ENCODE data around the gene PDCD1. TPM values are rescaled to one million over a fixed set of nuclear protein-coding genes. Genes with fewer than 3 reads are reported as not detected.

Gene PDCD1
- total and polyA plus RNA-seq, 2 donors (not counting 1 experiment from before 2014, with no cell fraction given), result 0.28 to 1.3 TPM

DNA sequence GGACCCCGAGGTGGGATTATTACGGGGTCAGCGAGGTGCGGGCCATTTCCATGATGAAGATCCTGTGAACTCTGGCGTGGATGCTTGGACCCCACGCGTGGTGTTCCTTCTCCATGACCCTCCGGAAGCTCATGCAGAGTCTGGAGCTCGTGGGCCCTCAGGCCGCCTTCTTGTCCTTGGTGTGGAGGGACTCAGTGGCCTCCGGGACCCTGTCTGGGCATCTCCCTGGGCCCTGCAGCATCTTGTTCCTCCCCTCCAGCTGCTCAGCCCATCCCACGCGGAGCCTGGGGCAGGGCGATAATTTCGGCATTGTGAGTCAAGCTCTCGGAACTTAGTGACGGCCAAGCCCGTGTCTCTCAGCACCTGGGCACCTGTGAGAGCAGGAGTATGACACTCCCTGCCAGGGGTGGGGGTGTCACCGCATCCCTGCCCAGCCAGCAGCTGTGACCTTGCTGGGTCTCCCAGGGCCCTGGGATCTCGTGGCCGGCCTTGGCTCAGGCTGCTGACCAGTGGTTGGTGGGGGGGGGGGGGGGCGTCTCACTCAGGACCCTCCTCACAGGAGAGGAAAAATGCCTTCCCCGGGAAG is 35.5 kb upstream of the PDCD1 start:
- H3K27ac Mint-ChIP-seq, result no peak overlapping the region
- no peak overlapping the region for H3K4me2 ChIP-seq (replicated peaks; ENCODE audit: low read depth, low read length, poor library complexity, severe bottlenecking)
- no peak overlapping the region for H2AFZ ChIP-seq (ENCODE audit: insufficient read depth, low read depth, low read length, poor library complexity, severe bottlenecking)
- H3K4me3 Mint-ChIP-seq, result no peak overlapping the region
- peaks cover 0 to 14% of the 10 kb centered on the region in 2 experiments for H3K36me3 ChIP-seq (replicated peaks in 1 of 2; ENCODE audit: control extremely low read depth in 1 of 2, control insufficient read depth in 1 of 2, extremely low read depth in 1 of 2, insufficient read depth in 2 of 2, low read length in 1 of 2)
- TF ChIP-seq, protein P1, sequence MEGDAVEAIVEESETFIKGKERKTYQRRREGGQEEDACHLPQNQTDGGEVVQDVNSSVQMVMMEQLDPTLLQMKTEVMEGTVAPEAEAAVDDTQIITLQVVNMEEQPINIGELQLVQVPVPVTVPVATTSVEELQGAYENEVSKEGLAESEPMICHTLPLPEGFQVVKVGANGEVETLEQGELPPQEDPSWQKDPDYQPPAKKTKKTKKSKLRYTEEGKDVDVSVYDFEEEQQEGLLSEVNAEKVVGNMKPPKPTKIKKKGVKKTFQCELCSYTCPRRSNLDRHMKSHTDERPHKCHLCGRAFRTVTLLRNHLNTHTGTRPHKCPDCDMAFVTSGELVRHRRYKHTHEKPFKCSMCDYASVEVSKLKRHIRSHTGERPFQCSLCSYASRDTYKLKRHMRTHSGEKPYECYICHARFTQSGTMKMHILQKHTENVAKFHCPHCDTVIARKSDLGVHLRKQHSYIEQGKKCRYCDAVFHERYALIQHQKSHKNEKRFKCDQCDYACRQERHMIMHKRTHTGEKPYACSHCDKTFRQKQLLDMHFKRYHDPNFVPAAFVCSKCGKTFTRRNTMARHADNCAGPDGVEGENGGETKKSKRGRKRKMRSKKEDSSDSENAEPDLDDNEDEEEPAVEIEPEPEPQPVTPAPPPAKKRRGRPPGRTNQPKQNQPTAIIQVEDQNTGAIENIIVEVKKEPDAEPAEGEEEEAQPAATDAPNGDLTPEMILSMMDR (IDR thresholded peaks at IDR 0.05), result no peak
- no peak for TF ChIP-seq EZH2 (IDR thresholded peaks at IDR 0.05; ENCODE audit: borderline replicate concordance, insufficient read depth, low read depth, low read length, poor library complexity, severe bottlenecking)
- peaks cover 49% of the 10 kb centered on the region for H4K20me1 ChIP-seq (ENCODE audit: control insufficient read depth, insufficient read depth, low read length, poor library complexity, severe bottlenecking)
- peaks cover 59% of the 10 kb centered on the region for H3K79me2 ChIP-seq (ENCODE audit: control insufficient read depth, insufficient read depth, low read length)
- H3K4me1 Mint-ChIP-seq, result peaks cover 16% of the 10 kb centered on the region
- DNase-seq (no peak), ATAC-seq (ENCODE audit: low read depth) (no peak)
- H3K9me3 Mint-ChIP-seq (ENCODE audit: insufficient read depth), result no peaks in the 10 kb centered on the region
- intact Hi-C loops (cut with micrococcal nuclease), result no loop called here
- no peak overlapping the region for H3K27ac ChIP-seq (ENCODE audit: low read length in 2 of 2)
- 96% methylated on average over 20 of the region's 23 CpGs for WGBS (ENCODE audit: insufficient coverage)
- H3K9ac ChIP-seq (ENCODE audit: low read length), result no peak overlapping the region
- POLR2A ChIA-PET, result interaction anchor here (0.6 kb wide), 1 partner anchor 15 kb away, joined by 3 read pairs; no protein-coding TSS in a partner anchor
- H3K4me3 ChIP-seq (ENCODE audit: control extremely low read depth in 1 of 5, extremely low read depth in 1 of 5, insufficient read depth in 1 of 5, low read depth in 2 of 5, low read length in 4 of 5), result no peak overlapping the region
- no peaks in the 10 kb centered on the region for H3K4me1 ChIP-seq (ENCODE audit: control insufficient read depth in 2 of 2, insufficient read depth in 2 of 2, low read length in 2 of 2)
- no peaks in the 10 kb centered on the region for H3K9me3 ChIP-seq (ENCODE audit: control extremely low read depth in 1 of 3, control insufficient read depth in 2 of 3, insufficient read depth in 1 of 3, low read length in 2 of 3)
- no peaks in the 10 kb centered on the region for H3K27me3 ChIP-seq (replicated peaks in 1 of 4; ENCODE audit: control extremely low read depth in 1 of 4, control insufficient read depth in 3 of 4, insufficient read depth in 4 of 4, low read length in 3 of 4)
- CTCF ChIA-PET, result no interaction called here
- no peaks in the 10 kb centered on the region for H3K27me3 Mint-ChIP-seq

DNA sequence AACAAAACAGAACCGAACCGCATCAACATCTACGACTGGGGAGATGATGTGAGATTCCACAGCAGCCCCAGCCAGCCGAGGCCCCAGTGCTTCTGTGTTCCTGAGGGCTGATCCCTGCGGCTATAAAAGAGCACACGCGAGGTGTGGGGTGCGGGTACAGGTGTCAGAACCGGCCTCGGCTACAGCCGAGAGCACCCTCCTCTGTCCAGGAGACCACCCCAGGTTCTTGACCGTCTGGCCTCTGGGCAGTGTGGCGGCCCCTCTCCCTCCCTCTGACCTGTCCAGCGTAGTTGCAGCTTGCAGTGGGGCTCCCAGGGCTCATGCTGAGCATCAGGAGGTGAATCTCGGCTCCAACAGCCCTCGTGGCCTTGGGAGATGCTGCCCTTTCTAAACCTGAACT is 34.6 kb upstream of the PDCD1 start:
- ChIA-PET POLR2A (no interaction called here), CTCF (no interaction called here)
- H3K9ac ChIP-seq (ENCODE audit: low read length), result no peak overlapping the region
- Mint-ChIP-seq H3K4me3 (no peak overlapping the region), H3K27me3 (no peaks in the 10 kb centered on the region), H3K27ac (no peak overlapping the region), H3K9me3 (ENCODE audit: insufficient read depth) (no peaks in the 10 kb centered on the region), H3K4me1 (peaks cover 21% of the 10 kb centered on the region)
- WGBS (ENCODE audit: insufficient coverage), result 97% methylated on average over 14 of the region's 16 CpGs
- H3K27ac ChIP-seq (ENCODE audit: low read length in 2 of 2), result no peak overlapping the region
- peaks cover 64% of the 10 kb centered on the region for H3K79me2 ChIP-seq (ENCODE audit: control insufficient read depth, insufficient read depth, low read length)
- intact Hi-C loops (cut with micrococcal nuclease), result no loop called here
- ATAC-seq (ENCODE audit: low read depth) (no peak), DNase-seq (no peak)
- no peak overlapping the region for H2AFZ ChIP-seq (ENCODE audit: insufficient read depth, low read depth, low read length, poor library complexity, severe bottlenecking)
- peaks cover 53% of the 10 kb centered on the region for H4K20me1 ChIP-seq (ENCODE audit: control insufficient read depth, insufficient read depth, low read length, poor library complexity, severe bottlenecking)
- TF ChIP-seq, protein P1 (IDR thresholded peaks at IDR 0.05), result no peak
- no peak for TF ChIP-seq EZH2 (IDR thresholded peaks at IDR 0.05; ENCODE audit: borderline replicate concordance, insufficient read depth, low read depth, low read length, poor library complexity, severe bottlenecking)
- H3K4me1 ChIP-seq (ENCODE audit: control insufficient read depth in 2 of 2, insufficient read depth in 2 of 2, low read length in 2 of 2), result no peaks in the 10 kb centered on the region
- peaks cover 0 to 5% (median 0%) of the 10 kb centered on the region in 3 donors for H3K9me3 ChIP-seq (ENCODE audit: control extremely low read depth in 1 of 3, control insufficient read depth in 2 of 3, insufficient read depth in 1 of 3, low read length in 2 of 3)
- H3K4me2 ChIP-seq (replicated peaks; ENCODE audit: low read depth, low read length, poor library complexity, severe bottlenecking), result no peak overlapping the region
- no peak overlapping the region for H3K4me3 ChIP-seq (ENCODE audit: control extremely low read depth in 1 of 5, extremely low read depth in 1 of 5, insufficient read depth in 1 of 5, low read depth in 2 of 5, low read length in 4 of 5)
- no peaks in the 10 kb centered on the region for H3K27me3 ChIP-seq (replicated peaks in 1 of 4; ENCODE audit: control extremely low read depth in 1 of 4, control insufficient read depth in 3 of 4, insufficient read depth in 4 of 4, low read length in 3 of 4)
- peaks cover 0 to 14% of the 10 kb centered on the region in 2 experiments for H3K36me3 ChIP-seq (replicated peaks in 1 of 2; ENCODE audit: control extremely low read depth in 1 of 2, control insufficient read depth in 1 of 2, extremely low read depth in 1 of 2, insufficient read depth in 2 of 2, low read length in 1 of 2)
